Thoracic aorta (tissue), 2 donors: Measurements from ENCODE around the gene KRTAP10-12. TPM values are rescaled to one million over a fixed set of nuclear protein-coding genes. Genes with fewer than 3 reads are reported as not detected.

Experiments used
- ATAC-seq: fragments of 150-250 bp; one replicate; pipeline ENCODE4 v1.8.0; 2017; ENCODE audit warnings: low read depth; ENCODE audit not compliant: insufficient number of reproducible peaks, low FRiP score
- DNase-seq: peaks from one replicate; pipeline ENCODE4 v3.0.0-alpha.2; 2020; ENCODE audit warnings: low spot score
- H3K27ac ChIP-seq, 2 donors: fragments of 200-600 bp; sonication (generic); 1 replicate in 1 of 2; 2 replicates in 1 of 2; pipeline ENCODE4 v1.5.1; 2016; ENCODE audit warnings: mild to moderate bottlenecking in 2 of 2, moderate library complexity in 2 of 2
- H3K27me3 ChIP-seq: fragments of 200-600 bp; sonication (generic); replicated peaks from 2 replicates; pipeline ENCODE4 v1.6.0; 2016; ENCODE audit warnings: mild to moderate bottlenecking; ENCODE audit not compliant: insufficient read depth
- H3K36me3 ChIP-seq: fragments of 200-600 bp; sonication (generic); one replicate; pipeline ENCODE4 v1.5.1; 2016
- H3K4me1 ChIP-seq, 2 donors: fragments of 200-600 bp; sonication (generic); 1 replicate in 1 of 2; 2 replicates in 1 of 2; pipeline versions ENCODE4 v1.5.1 to v1.6.0; 2016; ENCODE audit warnings: low read depth in 2 of 2, mild to moderate bottlenecking in 1 of 2; ENCODE audit not compliant: control insufficient read depth in 1 of 2
- H3K4me3 ChIP-seq: fragments of 200-600 bp; sonication (generic); 2 replicates; pipeline ENCODE4 v1.5.1; 2016; ENCODE audit warnings: mild to moderate bottlenecking
- H3K9me3 ChIP-seq: fragments of 200-600 bp; sonication (generic); 2 replicates; pipeline ENCODE4 v1.5.1; 2016
- total RNA-seq, 2 donors: library from RNA; depleted of rRNA; stranded (reverse); fragments of >200 nt; gene quantifications; one replicate each; pipeline versions ENCODE4 v1.1.0 to v1.2.3, GENCODE V29; 2016
- TF ChIP-seq, protein P1 (sequence below): fragments of 200-600 bp; sonication (generic); IDR thresholded peaks from one replicate; pipeline ENCODE4 v1.5.1; 2019; ENCODE audit warnings: antibody characterized with exemption

KRTAP10-12 gene
- total RNA-seq, 2 donors from 2014 or later: not detected

GRCh38 chr21:44712203-44713028, 15.4 kb downstream of the KRTAP10-12 start:
- no peak for DNase-seq
- ATAC-seq: no peak
- Histone ChIP-seq H3K27me3 (no peaks in the 10 kb centered on the region), H3K4me3 (no peak overlapping the region), H3K4me1 (no peaks in the 10 kb centered on the region), H3K9me3 (no peaks in the 10 kb centered on the region), H3K36me3 (no peaks in the 10 kb centered on the region), H3K27ac (no peak overlapping the region)
- TF ChIP-seq, protein P1, sequence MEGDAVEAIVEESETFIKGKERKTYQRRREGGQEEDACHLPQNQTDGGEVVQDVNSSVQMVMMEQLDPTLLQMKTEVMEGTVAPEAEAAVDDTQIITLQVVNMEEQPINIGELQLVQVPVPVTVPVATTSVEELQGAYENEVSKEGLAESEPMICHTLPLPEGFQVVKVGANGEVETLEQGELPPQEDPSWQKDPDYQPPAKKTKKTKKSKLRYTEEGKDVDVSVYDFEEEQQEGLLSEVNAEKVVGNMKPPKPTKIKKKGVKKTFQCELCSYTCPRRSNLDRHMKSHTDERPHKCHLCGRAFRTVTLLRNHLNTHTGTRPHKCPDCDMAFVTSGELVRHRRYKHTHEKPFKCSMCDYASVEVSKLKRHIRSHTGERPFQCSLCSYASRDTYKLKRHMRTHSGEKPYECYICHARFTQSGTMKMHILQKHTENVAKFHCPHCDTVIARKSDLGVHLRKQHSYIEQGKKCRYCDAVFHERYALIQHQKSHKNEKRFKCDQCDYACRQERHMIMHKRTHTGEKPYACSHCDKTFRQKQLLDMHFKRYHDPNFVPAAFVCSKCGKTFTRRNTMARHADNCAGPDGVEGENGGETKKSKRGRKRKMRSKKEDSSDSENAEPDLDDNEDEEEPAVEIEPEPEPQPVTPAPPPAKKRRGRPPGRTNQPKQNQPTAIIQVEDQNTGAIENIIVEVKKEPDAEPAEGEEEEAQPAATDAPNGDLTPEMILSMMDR: no peak

DNA sequence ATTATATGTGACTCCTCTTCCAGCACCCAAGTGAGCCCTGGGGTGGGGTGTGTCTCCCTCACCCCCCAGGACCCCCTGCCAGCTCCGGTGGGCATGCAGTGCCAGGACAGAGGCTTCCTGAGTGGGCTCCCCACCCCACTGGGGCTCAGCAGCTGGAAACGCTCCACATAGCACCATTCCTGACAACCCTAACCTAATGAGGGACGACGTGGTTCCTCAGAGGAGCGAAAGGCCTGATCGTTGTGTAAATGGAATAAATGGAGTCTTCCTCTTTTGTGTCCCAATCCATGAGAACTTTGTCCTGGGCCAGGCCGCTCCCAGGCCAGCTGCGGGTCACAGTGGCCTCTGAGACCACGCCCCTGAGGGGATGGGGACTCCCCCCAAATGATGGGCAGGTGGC, 16.2 kb downstream of the KRTAP10-12 start:
- DNase-seq (no peak), ATAC-seq (no peak)
- no peaks in the 10 kb centered on the region for H3K36me3 ChIP-seq
- H3K4me1 ChIP-seq: no peaks in the 10 kb centered on the region
- H3K27ac ChIP-seq: no peak overlapping the region
- no peaks in the 10 kb centered on the region for H3K9me3 ChIP-seq
- TF ChIP-seq, protein P1: no peak
- no peak overlapping the region for H3K4me3 ChIP-seq
- H3K27me3 ChIP-seq: no peaks in the 10 kb centered on the region

DNA sequence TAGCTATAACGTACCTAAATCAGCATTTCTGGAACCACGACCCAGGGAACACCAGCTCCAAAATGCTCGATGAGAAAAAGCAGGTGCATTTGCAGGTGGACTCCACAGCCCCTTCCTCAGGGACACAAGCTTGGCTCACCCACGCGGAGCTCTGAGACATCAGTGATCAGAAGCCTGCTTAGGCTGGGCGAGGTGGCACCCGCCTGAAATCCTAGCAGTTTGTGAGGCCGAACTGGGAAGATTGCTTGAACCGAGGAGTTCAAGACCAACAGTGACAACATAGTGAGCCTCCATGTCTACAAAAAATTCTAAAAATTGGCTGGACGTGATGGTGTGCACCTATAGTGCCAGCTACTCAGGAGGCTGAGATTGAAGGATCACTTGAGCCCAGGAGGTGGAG, 16.9 kb downstream of the KRTAP10-12 start:
- H3K4me3 ChIP-seq: no peak overlapping the region
- H3K27me3 ChIP-seq: no peaks in the 10 kb centered on the region
- H3K36me3 ChIP-seq: no peaks in the 10 kb centered on the region
- TF ChIP-seq, protein P1: no peak
- no peak for ATAC-seq
- no peak for DNase-seq
- H3K4me1 ChIP-seq: no peaks in the 10 kb centered on the region
- H3K9me3 ChIP-seq: no peaks in the 10 kb centered on the region
- no peak overlapping the region for H3K27ac ChIP-seq

DNA sequence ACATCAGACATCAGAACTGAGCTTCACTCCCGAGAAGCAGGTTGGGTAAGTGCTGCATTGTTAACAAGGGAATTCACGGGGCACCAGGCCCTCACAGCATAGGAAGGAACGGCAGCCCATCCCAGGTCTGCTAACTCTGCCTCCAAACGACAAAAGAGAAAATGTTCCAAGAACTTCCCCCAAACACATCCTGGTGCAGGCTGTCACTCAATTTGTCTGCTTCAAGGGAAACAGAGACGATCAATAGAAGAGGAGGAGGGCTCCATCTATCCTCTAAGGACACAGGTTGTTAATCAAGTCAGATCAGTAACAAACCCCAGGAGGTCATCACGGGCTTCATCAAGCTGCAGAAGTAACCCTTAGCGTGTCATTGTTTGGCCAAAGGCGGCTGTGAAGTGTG, 17.9 kb downstream of the KRTAP10-12 start:
- DNase-seq: no peak
- H3K9me3 ChIP-seq: no peaks in the 10 kb centered on the region

DNA sequence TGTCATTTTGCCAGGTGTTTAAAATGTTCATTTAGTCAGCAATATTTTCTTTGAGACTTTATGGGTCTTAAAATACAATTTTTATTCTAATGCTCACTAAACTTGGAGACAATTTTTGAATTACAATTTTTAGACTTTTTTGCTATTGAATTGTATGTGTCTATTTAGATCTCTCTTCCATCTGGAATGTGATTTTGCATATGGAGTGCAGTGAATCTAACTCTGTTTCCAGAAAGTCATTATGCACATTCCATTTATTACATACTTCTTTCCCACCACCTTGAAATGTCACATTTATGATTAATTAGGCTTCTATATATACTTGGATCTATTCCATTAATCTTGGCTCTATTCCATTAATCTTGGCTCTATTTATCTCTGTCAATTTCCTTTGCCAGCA, 20.0 kb downstream of the KRTAP10-12 start:
- TF ChIP-seq, protein P1: no peak
- H3K27me3 ChIP-seq: no peaks in the 10 kb centered on the region
- ATAC-seq: no peak
- no peak overlapping the region for H3K4me3 ChIP-seq
- DNase-seq: no peak
- no peak overlapping the region for H3K27ac ChIP-seq
- H3K9me3 ChIP-seq: no peaks in the 10 kb centered on the region
- H3K36me3 ChIP-seq: no peaks in the 10 kb centered on the region
- no peaks in the 10 kb centered on the region for H3K4me1 ChIP-seq

More for the DNA sequence above, 17.9 kb downstream of the KRTAP10-12 start:
- Histone ChIP-seq H3K27ac (no peak overlapping the region), H3K27me3 (no peaks in the 10 kb centered on the region), H3K4me3 (no peak overlapping the region), H3K4me1 (no peaks in the 10 kb centered on the region), H3K36me3 (no peaks in the 10 kb centered on the region)
- ATAC-seq: no peak
- TF ChIP-seq, protein P1: no peak
